Inflammatory macrophage treated with lipopolysaccharide for 1 hour (primary cell): ENCODE data around the gene HACE1.

Source experiments
- DNase-seq, 2 donors: peaks; one replicate each; pipeline ENCODE4 v3.0.0-alpha.2; 2020 to 2022

Gene HACE1

GRCh38 chr6:104729433-104729832 is 130.3 kb downstream of the HACE1 start:
- DNase-seq, result no peak

GRCh38 chr6:104728448-104728847 is 131.3 kb downstream of the HACE1 start:
- DNase-seq, result peak in 1 of 2 donors; percentile 3

- no peak for DNase-seq
These were observed 141.0 kb downstream of the HACE1 start for GRCh38 chr6:104718672-104719071.

GRCh38 chr6:104716858-104717257 is 142.9 kb downstream of the HACE1 start:
- DNase-seq, result no peak

GRCh38 chr6:104714796-104715195 is 144.9 kb downstream of the HACE1 start:
- DNase-seq, result no peak

GRCh38 chr6:104713982-104714381 is 145.7 kb downstream of the HACE1 start:
- DNase-seq, result no peak

- DNase-seq, result peak in 1 of 2 donors; percentile 6
These were observed 148.3 kb downstream of the HACE1 start for GRCh38 chr6:104711371-104711770.

GRCh38 chr6:104710543-104711335 is 149.0 kb downstream of the HACE1 start:
- DNase-seq, result no peak

GRCh38 chr6:104705916-104706442 is 153.7 kb downstream of the HACE1 start:
- no peak for DNase-seq

GRCh38 chr6:104705095-104705707 is 154.5 kb downstream of the HACE1 start:
- peak; percentile 26 to 32 for DNase-seq

- no peak for DNase-seq
These were observed 155.5 kb downstream of the HACE1 start for GRCh38 chr6:104704191-104704590.

- DNase-seq, result no peak
These were observed 157.4 kb downstream of the HACE1 start for GRCh38 chr6:104702126-104702841.

- no peak for DNase-seq
These were observed 159.1 kb downstream of the HACE1 start for GRCh38 chr6:104700371-104701185.

- no peak for DNase-seq
These were observed 160.0 kb downstream of the HACE1 start for GRCh38 chr6:104699593-104700329.

- DNase-seq, result no peak
These were observed 160.7 kb downstream of the HACE1 start for GRCh38 chr6:104698979-104699378.

- no peak for DNase-seq
These were observed 167.7 kb downstream of the HACE1 start for GRCh38 chr6:104692008-104692407.

GRCh38 chr6:104689551-104690205 is 170.0 kb downstream of the HACE1 start:
- DNase-seq, result no peak

- DNase-seq, result no peak
These were observed 171.3 kb downstream of the HACE1 start for GRCh38 chr6:104688283-104688969.

- no peak for DNase-seq
These were observed 173.1 kb downstream of the HACE1 start for GRCh38 chr6:104686550-104687175.

GRCh38 chr6:104685871-104686549 is 173.7 kb downstream of the HACE1 start:
- DNase-seq, result no peak
